DMS79 treated with DMSO at 0.1 percent for 48 hours (cell line): ENCODE data around the gene PRR29.

ENCODE experiments used
- DNase-seq: peaks from one replicate; lab custom pipeline; 2025; lab: John Stamatoyannopoulos, UW

PRR29 gene

DNA sequence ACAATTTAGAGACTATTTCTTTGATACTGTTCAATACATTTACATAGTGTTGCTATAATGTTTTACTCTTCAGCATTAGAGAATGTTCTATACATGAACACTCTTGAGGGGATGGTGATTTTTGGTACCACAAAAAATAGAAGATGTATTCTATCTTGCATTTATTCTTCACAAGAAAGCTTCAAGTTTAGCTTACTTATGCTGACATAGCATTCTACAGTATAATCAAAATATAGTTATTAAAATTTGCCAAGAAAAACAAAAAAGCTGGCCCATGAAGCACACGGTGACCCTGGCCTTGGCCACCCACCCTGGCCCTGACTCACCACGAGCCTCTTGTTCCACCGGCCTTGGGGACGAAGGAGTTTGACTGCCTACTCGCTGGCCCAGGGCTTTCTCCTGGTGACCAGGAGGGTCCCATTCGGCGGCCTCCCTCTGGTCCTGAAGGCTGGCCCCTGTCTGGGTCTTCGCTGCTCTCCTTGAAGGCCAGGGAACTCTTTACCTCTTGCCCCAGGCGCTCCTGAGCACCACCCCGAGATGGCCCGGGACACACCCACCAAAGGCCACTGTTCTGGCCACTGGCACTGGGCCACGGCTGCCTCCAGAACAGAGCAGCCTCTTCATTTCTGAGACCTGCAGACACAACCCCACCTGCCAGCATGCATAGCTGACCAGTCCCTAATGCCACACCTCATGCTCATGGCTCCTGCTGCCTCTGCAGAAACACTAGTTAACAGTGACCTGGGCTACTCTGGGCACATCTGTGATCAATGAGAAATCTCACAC, 44.7 kb downstream of the PRR29 start:
- DNase-seq = no peak

DNA sequence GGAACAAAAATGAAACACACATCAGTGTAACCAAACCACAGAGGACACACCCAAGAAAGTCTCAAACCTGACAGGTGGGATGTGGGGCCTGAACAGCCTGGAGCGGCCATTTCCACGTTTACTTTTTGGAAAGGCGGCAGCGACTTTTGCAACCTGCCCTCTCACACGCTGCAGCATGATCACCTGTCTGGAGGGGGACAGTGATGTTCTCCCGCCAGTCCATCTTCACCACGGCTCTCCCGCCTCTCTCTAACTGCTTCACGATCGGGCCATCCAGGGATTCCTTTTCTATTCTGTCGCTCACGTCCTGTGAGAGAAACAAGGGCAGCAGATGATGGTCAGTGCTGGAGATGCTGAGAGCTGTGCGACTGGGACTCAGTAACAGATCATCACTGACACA, 47.0 kb downstream of the PRR29 start:
- DNase-seq = no peak

DNA sequence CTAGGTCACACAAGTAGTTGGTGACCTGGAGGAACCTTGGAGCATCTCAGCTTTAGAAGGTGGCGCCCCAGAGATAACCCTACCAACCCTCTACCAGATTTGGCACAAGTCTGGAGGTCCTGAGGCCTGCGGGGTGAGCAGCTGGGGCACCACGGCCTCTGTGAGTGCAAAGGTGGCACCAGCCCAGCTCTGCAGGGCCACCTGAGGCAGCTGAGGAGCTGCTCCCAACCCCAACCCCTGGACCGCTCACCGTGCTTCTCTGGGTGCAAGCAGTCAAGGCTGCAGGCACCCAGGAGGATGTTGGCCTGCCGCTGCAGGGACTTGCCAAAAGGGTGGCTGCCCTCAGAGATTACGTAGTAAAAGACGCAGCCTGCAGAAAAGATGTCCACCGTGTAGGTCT, 50.7 kb downstream of the PRR29 start:
- DNase-seq = no peak

DNA sequence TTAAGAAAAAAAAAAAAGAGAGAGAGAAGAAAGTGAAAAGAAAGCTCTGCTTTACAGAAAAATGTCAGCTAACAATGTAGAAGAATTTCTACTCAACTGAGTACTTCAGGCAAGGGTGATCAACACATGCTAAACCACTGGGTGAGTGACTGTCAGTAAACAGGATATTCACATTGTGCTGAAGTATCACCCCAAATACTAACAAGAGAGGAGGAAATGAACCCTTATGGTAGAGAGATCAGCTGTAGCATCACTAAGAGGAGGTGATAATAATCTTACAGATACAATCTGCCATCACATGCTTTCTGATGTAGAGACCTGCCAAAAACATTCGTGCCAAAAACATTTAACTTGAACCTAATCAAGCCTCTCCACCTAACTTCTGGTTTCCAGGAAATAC, 53.0 kb downstream of the PRR29 start:
- no peak for DNase-seq

DNA sequence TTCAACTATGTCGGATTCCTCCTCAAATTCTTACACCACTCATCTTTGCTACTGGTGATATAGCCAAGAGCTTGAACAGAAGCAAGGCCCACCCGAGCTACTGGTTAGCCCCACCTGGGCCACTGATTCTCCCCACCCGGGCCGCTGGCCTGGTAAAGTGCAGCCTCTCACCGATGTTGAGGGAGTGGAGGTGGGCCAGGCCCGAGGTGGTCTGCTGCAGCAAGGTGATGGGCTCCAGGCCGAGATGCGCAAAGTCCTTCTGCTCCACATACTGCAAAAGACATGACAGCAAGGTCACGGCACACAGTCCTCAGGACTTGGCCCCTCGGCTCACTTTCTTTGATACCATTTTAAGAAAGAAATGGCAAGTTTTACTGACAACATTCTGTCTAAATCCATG, 55.0 kb downstream of the PRR29 start:
- DNase-seq = no peak
